ENCODE results near the gene MON1A.

Gene MON1A

GRCh38 chr3:49867871-49868321, 61.7 kb downstream of the MON1A start:
- TF ChIP-seq GATA1 (IDR thresholded peaks at IDR 0.05; ENCODE audit: low read depth, low read length) (no peak), POLR2A (IDR thresholded peaks at IDR 0.05; ENCODE audit: low read length) (no peak)
- DNase-seq = peak; percentile 62 to 65

- TF ChIP-seq GATA1 (IDR thresholded peaks at IDR 0.05; ENCODE audit: low read depth, low read length) = no peak
- TF ChIP-seq POLR2A (IDR thresholded peaks at IDR 0.05; ENCODE audit: low read length) = no peak
- DNase-seq = no peak
Observed at GRCh38 chr3:49867400-49867799, 62.2 kb downstream of the MON1A start.

GRCh38 chr3:49865198-49865784, 64.3 kb downstream of the MON1A start:
- TF ChIP-seq POLR2A (IDR thresholded peaks at IDR 0.05; ENCODE audit: low read length) = no peak
- no peak for TF ChIP-seq GATA1 (IDR thresholded peaks at IDR 0.05; ENCODE audit: low read depth, low read length)
- DNase-seq = no peak

- DNase-seq = no peak
- no peak for TF ChIP-seq POLR2A (IDR thresholded peaks at IDR 0.05; ENCODE audit: low read length)
- TF ChIP-seq GATA1 (IDR thresholded peaks at IDR 0.05; ENCODE audit: low read depth, low read length) = no peak
Observed at GRCh38 chr3:49864505-49864904, 65.1 kb downstream of the MON1A start.

- DNase-seq = no peak
- no peak for TF ChIP-seq GATA1 (IDR thresholded peaks at IDR 0.05; ENCODE audit: low read depth, low read length)
- no peak for TF ChIP-seq POLR2A (IDR thresholded peaks at IDR 0.05; ENCODE audit: low read length)
Observed at GRCh38 chr3:49859576-49860305, 69.9 kb downstream of the MON1A start.
